Measurements from ENCODE around the gene FIBCD1.

- TF ChIP-seq, protein P1, sequence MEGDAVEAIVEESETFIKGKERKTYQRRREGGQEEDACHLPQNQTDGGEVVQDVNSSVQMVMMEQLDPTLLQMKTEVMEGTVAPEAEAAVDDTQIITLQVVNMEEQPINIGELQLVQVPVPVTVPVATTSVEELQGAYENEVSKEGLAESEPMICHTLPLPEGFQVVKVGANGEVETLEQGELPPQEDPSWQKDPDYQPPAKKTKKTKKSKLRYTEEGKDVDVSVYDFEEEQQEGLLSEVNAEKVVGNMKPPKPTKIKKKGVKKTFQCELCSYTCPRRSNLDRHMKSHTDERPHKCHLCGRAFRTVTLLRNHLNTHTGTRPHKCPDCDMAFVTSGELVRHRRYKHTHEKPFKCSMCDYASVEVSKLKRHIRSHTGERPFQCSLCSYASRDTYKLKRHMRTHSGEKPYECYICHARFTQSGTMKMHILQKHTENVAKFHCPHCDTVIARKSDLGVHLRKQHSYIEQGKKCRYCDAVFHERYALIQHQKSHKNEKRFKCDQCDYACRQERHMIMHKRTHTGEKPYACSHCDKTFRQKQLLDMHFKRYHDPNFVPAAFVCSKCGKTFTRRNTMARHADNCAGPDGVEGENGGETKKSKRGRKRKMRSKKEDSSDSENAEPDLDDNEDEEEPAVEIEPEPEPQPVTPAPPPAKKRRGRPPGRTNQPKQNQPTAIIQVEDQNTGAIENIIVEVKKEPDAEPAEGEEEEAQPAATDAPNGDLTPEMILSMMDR (IDR thresholded peaks at IDR 0.05), result no peak
- no peak for TF ChIP-seq POLR2A (IDR thresholded peaks at IDR 0.05)
Observed at GRCh38 chr9:130970855-130971254, 31.8 kb upstream of the FIBCD1 start.
